ENCODE results near the gene CEP68.
"Not testable (repeated sequence)": the region's sequence is repeated elsewhere in the genome, so short reads cannot be mapped to it uniquely, and the experiment has no call there.

Gene CEP68

GRCh38 chr2:65129826-65130663 lies 73.8 kb downstream of the CEP68 start, which contains the start of gene RAB1A:
Gene RAB1A (minus strand): TSS chr2:65130106. CDS start chr2:65129915, 191 bp downstream.
- H3K27me3 Mint-ChIP-seq, result peaks cover 17% of the 10 kb centered on the region
- H3K4me1 Mint-ChIP-seq, result peaks cover 37% of the 10 kb centered on the region
- H3K36me3 Mint-ChIP-seq, result peaks cover 8% of the 10 kb centered on the region
- peak within 1 kb of the TSS; percentile 98 for H3K27ac Mint-ChIP-seq
- peak within 1 kb of the TSS; percentile 98 for H3K4me3 Mint-ChIP-seq
- CTCF ChIA-PET, result interaction anchor here (0.6 to 2.7 kb wide), 10 partner anchors 15 to 444 kb away, joined by 3 to 18 read pairs (median 4); partner anchors contain the start of genes ACTR2 and CEP68
- DNase-seq, result peak; percentile 100
- no peaks in the 10 kb centered on the region for H3K9me3 Mint-ChIP-seq

- DNase-seq, result no peak
- Mint-ChIP-seq H3K9me3 (no peaks in the 10 kb centered on the region), H3K36me3 (peaks cover 8% of the 10 kb centered on the region), H3K4me3 (peak overlapping the region; percentile 98), H3K27ac (peak overlapping the region; percentile 98), H3K4me1 (peaks cover 32% of the 10 kb centered on the region), H3K27me3 (peaks cover 17% of the 10 kb centered on the region)
- CTCF ChIA-PET, result interaction anchor here (1.2 to 2.7 kb wide), 5 partner anchors 15 to 213 kb away, joined by 4 to 18 read pairs (median 5); no protein-coding TSS in a partner anchor
These were observed 74.5 kb downstream of the CEP68 start for GRCh38 chr2:65130664-65131175.

GRCh38 chr2:65132930-65133329 lies 76.7 kb downstream of the CEP68 start:
- H3K4me3 Mint-ChIP-seq, result not testable (repeated sequence)

GRCh38 chr2:65133626-65134025 lies 77.4 kb downstream of the CEP68 start:
- no peak for DNase-seq
- Mint-ChIP-seq H3K36me3 (peaks cover 2% of the 10 kb centered on the region), H3K4me3 (no peak overlapping the region), H3K27me3 (peaks cover 28% of the 10 kb centered on the region), H3K9me3 (no peaks in the 10 kb centered on the region), H3K27ac (no peak overlapping the region), H3K4me1 (peaks cover 11% of the 10 kb centered on the region)
- CTCF ChIA-PET, result interaction anchor here (0.6 to 1.2 kb wide), 3 partner anchors 69 to 417 kb away, joined by 3 to 4 read pairs (median 3); no protein-coding TSS in a partner anchor

More at GRCh38 chr2:65132930-65133329, 76.7 kb downstream of the CEP68 start:
- CTCF ChIA-PET, DNase-seq, H3K9me3 Mint-ChIP-seq, H3K27ac Mint-ChIP-seq, H3K36me3 Mint-ChIP-seq: not testable (repeated sequence)
- Mint-ChIP-seq H3K4me1 (peaks cover 18% of the 10 kb centered on the region), H3K27me3 (peaks cover 28% of the 10 kb centered on the region)

GRCh38 chr2:65134158-65134557 lies 77.9 kb downstream of the CEP68 start:
- Mint-ChIP-seq H3K27me3 (peaks cover 32% of the 10 kb centered on the region), H3K36me3 (peaks cover 2% of the 10 kb centered on the region), H3K4me1 (peaks cover 8% of the 10 kb centered on the region), H3K27ac (no peak overlapping the region), H3K9me3 (no peaks in the 10 kb centered on the region), H3K4me3 (no peak overlapping the region)
- CTCF ChIA-PET, result interaction anchor here (1.0 to 1.2 kb wide), 2 partner anchors 8 to 70 kb away, joined by 3 read pairs; no protein-coding TSS in a partner anchor
- DNase-seq, result no peak

- CTCF ChIA-PET, result interaction anchor here (0.7 to 1.0 kb wide), 2 partner anchors 51 to 72 kb away, joined by 4 read pairs; no protein-coding TSS in a partner anchor
- peaks cover 45% of the 10 kb centered on the region for H3K27me3 Mint-ChIP-seq
- no peak for DNase-seq
- no peaks in the 10 kb centered on the region for H3K36me3 Mint-ChIP-seq
- no peaks in the 10 kb centered on the region for H3K9me3 Mint-ChIP-seq
- H3K4me3 Mint-ChIP-seq, result no peak overlapping the region
- peaks cover 1% of the 10 kb centered on the region for H3K4me1 Mint-ChIP-seq
- H3K27ac Mint-ChIP-seq, result no peak overlapping the region
These were observed 80.0 kb downstream of the CEP68 start for GRCh38 chr2:65136253-65136652.

All from activated naive CD4-positive, alpha-beta T cell treated with anti-CD3 and anti-CD28 coated beads, Interleukin-2, amount 10 ng/mL, durations not matched to agents 7 days and 5 days (primary cell).